GM19455 (cell line): ENCODE data around the gene C16orf54.
"Not testable (repeated sequence)": the region's sequence is repeated elsewhere in the genome, so short reads cannot be mapped to it uniquely, and the experiment has no call there.

Source experiments
- ATAC-seq: cut with Tn5 transposase; IDR thresholded peaks from one replicate; pipeline ENCODE4 v1.9.1; 2021; ENCODE audit not compliant: unreplicated experiment

C16orf54 gene

DNA sequence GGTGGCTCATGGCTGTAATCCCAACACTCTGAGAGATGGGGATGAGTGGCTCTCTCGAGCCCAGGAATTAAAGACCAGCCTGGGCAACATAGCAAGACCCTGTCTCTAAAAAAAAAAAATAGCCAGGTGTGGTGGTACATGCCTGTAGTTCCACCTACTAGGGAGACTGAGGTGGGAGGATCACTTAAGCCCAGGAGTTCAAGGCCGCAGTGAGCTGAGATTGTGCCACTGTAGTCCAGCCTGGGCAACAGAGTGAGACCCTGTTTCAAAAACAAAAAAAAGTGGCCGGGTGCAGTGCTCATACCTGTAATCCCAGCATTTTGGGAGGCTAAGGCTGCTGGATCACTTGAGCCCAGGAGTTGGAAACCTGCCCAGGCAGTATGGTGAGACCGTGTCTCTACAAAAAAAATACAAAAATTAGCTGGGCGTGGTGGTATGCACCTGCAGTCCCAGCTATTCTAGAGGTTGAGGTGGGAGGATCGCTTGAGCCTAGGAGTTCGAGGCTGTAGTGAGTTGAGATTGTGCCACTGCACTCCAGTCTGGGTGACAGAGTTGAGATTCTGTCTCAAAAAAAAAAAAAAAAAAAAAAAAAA, 3.0 kb downstream of the C16orf54 start:
- no peak for ATAC-seq

DNA sequence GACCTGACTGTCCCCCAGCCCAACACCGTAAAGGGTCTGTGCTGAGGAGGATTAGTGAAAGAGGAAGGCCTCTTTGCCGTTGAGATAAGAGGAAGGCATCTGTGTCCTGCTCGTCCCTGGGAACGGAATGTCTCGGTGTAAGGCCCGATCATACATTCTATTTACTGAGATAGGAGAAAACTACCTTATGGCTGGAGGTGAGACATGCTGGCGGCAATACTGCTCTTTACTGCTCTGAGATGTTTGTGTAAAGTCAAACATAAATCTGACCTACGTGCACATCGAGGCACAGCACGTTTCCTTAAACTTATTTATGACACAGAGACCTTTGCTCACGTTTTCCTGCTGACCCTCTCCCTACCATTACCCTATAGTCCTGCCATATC, 5.2 kb downstream of the C16orf54 start:
- not testable (repeated sequence) for ATAC-seq

GRCh38 chr16:29739927-29740629, 5.7 kb downstream of the C16orf54 start:
- not testable (repeated sequence) for ATAC-seq

GRCh38 chr16:29738514-29738913, 7.3 kb downstream of the C16orf54 start:
- ATAC-seq = no peak

DNA sequence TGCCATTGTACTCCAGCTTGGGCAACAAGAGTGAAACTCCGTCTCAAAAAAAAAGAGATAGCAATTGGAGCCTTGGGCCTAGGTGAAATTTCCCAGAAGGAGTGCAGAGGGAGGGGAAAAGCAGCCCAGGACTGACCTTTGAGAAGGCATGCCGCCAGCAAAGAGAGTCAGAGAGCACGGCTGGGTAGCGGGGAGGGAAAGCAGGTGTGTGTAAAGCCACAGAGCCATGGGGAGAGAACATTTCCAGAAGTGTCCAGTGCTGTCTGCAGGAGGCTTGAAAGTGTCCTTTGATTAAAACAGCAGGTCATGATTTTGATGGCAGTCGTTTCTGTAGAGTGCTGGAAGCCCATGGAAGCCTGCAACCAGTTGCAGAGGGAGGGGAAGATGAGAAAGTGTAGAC, 8.1 kb downstream of the C16orf54 start:
- ATAC-seq = no peak

DNA sequence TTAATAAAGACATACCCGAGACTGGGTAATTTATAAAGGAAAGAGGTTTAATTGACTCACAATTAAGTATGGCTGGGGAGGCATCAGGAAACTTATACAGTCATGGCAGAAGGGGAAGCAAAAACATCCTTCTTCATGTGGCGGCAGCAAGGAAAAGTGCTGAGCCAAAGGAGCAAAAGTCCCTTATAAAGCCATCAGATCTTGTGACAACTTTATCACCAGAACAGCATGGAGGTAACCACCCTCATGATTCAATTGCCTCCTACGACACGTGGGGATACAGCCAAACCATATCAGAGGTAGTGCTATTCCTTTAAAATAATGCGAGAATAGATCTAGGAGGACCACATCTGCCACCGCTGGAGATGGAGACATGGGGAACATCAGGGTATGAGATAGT, 9.0 kb downstream of the C16orf54 start:
- ATAC-seq = no peak

GRCh38 chr16:29736112-29736511, 9.7 kb downstream of the C16orf54 start:
- ATAC-seq = no peak

- no peak for ATAC-seq
These were observed 11.0 kb downstream of the C16orf54 start for GRCh38 chr16:29734786-29735185.

DNA sequence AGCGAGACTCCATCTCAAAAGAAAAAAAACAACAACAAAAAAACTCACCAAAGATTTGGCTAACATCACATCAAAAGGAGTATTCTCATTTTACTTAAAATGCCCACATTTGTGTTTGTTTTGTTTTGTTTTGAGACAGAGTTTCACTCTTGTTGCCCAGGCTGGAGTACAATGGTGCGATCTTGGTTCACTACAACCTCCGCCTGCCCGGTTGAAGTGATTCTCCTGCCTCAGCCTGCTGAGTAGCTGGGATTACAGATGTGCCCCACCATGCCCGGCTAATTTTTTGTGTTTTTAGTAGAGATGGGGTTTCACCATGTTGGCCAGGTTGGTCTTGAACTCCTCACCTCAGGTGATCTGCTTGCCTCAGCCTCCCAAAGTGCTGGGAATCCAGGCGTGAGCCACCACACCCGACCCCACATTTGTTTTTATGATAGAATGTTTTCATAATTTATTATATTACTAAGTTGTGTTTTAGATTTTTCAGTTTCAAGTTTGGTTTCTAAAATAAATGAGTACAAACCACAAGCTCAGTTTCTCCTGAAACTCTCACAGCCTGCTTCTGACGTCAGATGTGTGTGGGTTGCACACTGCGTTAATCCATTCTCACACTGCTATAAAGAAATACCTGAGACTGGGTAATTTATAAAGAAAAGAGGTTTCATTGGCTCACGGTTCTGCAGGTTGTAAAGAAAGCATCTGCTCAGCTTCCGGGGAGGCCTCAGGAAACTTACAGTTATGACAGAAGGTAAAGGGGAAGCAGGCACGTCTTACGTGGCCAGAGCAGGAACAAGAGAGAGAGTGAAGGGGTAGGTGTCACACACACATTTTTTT, 13.8 kb downstream of the C16orf54 start:
- peak; percentile 72 for ATAC-seq

DNA sequence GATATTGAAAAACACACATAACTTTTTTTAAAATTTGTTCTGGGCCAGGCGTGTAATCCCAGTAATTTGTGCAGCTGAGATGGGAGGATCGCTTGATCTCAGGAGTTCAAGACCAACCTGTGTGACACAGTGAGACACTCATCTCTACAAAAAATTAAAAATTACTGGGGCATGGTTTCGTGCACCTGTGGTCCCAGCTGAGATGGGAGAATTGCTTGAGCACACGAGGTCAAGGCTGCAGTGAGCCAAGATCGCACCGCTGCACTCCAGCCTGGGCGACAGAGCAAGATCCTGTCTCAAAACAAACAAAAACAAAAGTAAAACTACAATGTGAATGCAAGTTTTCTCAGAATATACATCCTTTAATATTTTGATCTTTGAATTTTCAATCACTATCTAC, 15.1 kb downstream of the C16orf54 start:
- no peak for ATAC-seq

DNA sequence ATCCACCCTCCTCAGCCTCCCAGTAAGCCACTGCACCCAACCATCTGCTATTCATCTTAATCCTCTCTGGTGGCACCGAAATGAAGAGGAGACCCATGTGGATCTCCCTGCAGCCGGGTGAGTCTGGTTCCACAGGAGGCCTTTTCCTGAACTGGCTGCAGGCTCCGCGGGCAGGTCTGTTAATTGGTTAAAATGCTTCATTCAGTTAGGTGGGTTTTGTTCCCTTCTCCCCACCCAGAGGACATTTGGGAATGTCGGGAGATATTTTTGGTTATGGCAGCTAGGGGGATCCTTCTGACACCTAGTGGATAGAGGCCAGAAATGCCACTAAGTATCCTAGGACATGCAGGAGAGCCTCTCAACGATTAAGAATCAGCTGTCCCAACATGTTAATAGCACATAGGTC, 16.7 kb downstream of the C16orf54 start:
- no peak for ATAC-seq

GRCh38 chr16:29727452-29727851, 18.3 kb downstream of the C16orf54 start:
- ATAC-seq = no peak

DNA sequence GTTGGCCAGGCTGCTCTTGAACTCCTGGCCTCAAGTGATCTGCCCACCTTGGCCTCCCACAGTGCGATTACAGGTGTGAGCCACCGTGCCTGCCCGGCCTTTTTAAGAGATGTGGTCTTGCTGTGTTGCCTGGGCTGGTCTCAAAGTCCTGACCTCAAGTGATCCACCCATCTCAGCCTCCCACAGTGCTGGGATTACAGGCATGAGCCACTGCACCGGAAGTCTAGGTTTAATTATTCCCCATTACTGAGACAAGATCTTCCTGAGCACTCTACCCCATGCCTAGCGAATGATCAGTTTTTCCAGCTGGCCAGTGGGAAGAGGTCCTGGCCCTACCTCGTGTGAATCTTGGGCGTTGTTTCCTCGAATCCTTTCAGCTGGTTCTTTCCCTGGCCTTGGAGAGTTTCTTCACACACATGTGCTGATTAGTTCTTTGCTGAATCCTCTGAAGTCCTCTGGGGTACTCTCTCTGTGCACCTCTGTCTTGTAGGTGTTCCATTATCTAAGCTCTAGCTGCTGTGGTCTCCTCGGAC, 18.9 kb downstream of the C16orf54 start:
- ATAC-seq = no peak

DNA sequence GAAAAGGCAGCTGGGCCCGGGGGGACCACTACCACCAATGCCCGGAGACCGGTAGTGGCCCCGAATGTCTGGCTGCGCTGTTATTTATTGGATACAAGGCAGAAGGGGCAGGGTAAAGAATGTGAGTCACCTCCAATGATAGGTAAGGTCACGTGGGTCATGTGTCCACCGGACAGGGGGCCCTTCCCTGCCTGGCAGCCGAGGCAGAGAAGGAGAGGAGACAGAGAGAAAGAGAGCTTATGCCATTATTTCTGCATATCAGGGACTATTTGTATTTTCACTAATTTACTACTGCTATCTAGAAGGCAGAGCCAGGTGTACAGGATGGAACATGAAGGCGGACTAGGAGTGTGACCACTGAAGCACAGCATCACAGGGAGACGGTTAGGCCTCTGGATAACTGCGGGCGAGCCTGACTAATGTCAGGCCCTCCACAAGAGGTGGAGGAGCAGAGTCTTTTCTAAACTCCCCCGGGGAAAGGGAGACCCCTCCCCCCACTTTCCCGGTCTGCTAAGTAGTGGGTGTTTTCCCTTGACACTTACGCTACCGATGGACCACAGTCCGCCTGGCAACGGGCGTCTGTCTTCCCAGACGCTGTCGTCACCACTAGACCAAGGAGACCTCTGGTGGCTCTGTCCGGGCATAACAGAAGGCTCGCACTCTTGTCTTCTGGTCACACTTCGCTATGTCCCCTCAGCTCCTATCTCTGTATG, 24.5 kb downstream of the C16orf54 start:
- not testable (repeated sequence) for ATAC-seq

DNA sequence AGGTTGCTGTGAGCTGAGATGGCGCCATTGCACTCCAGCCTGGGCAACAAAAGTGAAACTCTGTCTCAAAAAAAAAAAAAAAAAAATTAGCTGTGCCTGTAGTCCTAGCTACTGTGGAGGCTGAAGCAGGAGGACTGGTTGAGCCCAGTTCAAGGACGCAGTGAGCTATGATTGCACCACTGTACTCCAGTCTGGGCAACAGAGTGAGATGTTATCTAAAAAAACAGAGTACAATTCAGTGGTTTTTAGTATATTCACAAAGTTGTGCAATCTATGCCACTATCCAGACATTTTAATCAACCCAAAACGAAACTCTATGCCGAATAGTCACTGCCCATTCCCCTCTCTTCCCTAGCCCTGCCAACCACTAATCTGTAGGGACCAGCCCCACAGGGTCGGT, 25.1 kb downstream of the C16orf54 start:
- ATAC-seq = no peak

DNA sequence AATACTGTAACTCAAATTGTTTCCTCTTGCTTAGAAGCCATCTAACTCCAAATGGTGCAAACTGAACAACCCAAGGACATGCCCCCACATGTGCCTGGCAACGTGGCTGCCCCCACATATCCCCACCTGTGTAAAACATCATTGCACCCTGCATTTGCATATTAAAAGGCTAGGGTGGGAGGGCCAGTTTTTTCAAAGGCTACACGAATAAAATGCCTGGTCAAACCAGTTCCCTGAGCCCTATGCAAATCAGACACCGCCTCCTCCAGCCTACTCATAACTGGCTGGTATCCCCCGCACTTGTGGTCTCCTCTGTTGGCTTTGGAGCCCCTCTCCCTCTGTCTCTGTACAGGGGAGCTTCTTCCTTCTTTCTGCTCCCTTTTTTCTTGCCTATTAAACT, 26.7 kb downstream of the C16orf54 start:
- ATAC-seq = no peak

GRCh38 chr16:29717113-29717512, 28.7 kb downstream of the C16orf54 start:
- ATAC-seq = no peak

GRCh38 chr16:29714972-29715371, 30.8 kb downstream of the C16orf54 start:
- no peak for ATAC-seq

DNA sequence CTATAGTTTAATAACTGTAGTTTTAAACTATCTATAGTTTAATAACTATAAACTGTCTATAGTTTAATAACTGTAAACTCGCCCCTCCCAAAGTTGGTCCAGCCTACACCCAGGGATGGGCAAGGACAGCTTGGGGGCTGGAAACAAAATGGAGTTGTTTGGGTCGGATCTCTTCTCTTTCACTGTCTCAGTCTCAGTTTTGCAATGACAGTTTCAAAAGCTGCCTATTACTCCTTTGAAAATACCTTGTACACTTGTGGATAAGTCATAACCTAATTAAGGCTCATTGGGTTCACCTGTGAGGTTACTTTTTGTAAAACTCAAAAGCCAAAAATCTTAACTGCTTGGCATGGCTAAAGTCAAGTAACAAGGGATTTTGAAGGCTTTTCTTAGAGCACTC, 31.4 kb downstream of the C16orf54 start:
- no peak for ATAC-seq

DNA sequence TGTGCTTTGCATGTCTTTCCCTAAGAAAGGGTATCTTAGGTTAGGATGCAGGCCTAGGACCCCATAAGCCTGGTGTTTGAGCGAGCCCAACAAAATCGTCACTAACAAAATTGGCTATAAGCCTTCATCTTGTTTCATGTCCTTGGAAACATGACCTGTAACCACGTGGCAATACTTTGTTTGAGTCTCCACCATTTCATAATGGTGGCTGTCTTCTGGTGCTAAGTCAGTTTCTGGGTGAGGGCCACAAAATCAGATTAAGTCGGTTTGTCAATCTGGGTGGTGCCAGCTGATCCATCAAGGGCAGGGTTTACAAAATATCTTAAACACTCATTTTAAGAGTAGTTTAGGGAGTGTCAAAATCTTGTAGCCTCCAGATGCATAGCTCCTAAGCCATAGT, 33.0 kb downstream of the C16orf54 start:
- no peak for ATAC-seq
